Upper lobe of left lung (tissue), 6 donors: Measurements from ENCODE around the gene B3GLCT. TPM values are rescaled to one million over a fixed set of nuclear protein-coding genes. Genes with fewer than 3 reads are reported as not detected.
A peak's percentile ranks its signal among the peaks of the same experiment; 100 is the strongest.

Source experiments
- ATAC-seq, 2 donors: fragments of 200-7000 bp; cut with Tn5 transposase; one replicate each; pipeline ENCODE4 v1.9.1; 2022; ENCODE audit warnings: mild to moderate bottlenecking in 2 of 2, moderate library complexity in 2 of 2; ENCODE audit not compliant: low FRiP score in 2 of 2
- DNase-seq, 2 donors: peaks; one replicate each; pipeline ENCODE4 v3.0.0-alpha.2; 2019 to 2020
- H3K27ac ChIP-seq, 4 donors: fragments of 200-600 bp; sonication (generic); one replicate each; pipeline ENCODE4 v1.5.1; 2016 to 2019
- H3K27me3 ChIP-seq, 4 donors: fragments of 200-600 bp; sonication (generic); one replicate each; pipeline ENCODE4 v1.5.1; 2017 to 2019
- H3K36me3 ChIP-seq, 4 donors: fragments of 200-600 bp; sonication (generic); one replicate each; pipeline ENCODE4 v1.5.1; 2016 to 2019
- H3K4me1 ChIP-seq, 4 donors: fragments of 200-600 bp; sonication (generic); one replicate each; pipeline ENCODE4 v1.5.1; 2018 to 2019
- H3K4me3 ChIP-seq, 4 donors: fragments of 200-600 bp; sonication (generic); one replicate each; pipeline ENCODE4 v1.5.1; 2017 to 2019; ENCODE audit warnings: mild to moderate bottlenecking in 2 of 4, moderate library complexity in 1 of 4
- H3K9me3 ChIP-seq, 4 donors: fragments of 200-600 bp; sonication (generic); one replicate each; pipeline ENCODE4 v1.5.1; 2018 to 2019
- CTCF ChIP-seq, 6 experiments: fragments of 450-650 bp in 4 of 6; fragments of 200-600 bp in 2 of 6; sonication (generic) in 2 of 6; IDR thresholded peaks; one replicate each; pipeline ENCODE4 v1.5.1; 2016 to 2019; ENCODE audit warnings: antibody characterized with exemption in 6 of 6
- EP300 ChIP-seq, 4 donors: sonication (generic); formaldehyde crosslinking; IDR thresholded peaks; one replicate each; pipeline ENCODE4 v1.5.1; 2017; ENCODE audit warnings: antibody characterized with exemption in 4 of 4, control low read depth in 2 of 4
- POLR2A ChIP-seq, 4 donors: fragments of 450-650 bp; IDR thresholded peaks; one replicate each; pipeline ENCODE4 v1.5.1; 2016 to 2017; ENCODE audit warnings: antibody characterized with exemption in 4 of 4, mild to moderate bottlenecking in 2 of 4
- POLR2AphosphoS5 ChIP-seq, 2 donors: sonication (generic); formaldehyde crosslinking; IDR thresholded peaks; one replicate each; pipeline ENCODE4 v1.5.1; 2017; ENCODE audit warnings: antibody characterized with exemption in 2 of 2
- WGBS, 2 donors: methylation state at CpG; one replicate each; pipeline ENCODE4 v1.1.5; 2017 to 2018; 5-methylcytosine and 5-hydroxymethylcytosine counted together
- total RNA-seq, 6 donors: library from RNA; depleted of rRNA in 4 of 6; stranded (reverse); fragments of >200 nt in 4 of 6; gene quantifications; one replicate each; pipeline versions ENCODE4 v1.1.0 to v1.2.1, GENCODE V29; 2016 to 2021
- donor health status: DM: no; HTN: no; CAD: no; lungs with moderate emphysema.
- donor health status: DM: no; HTN: yes; CAD: no; lungs with severe emphysema.

B3GLCT gene
- total RNA-seq, 6 donors from 2014 or later, result 1.0 to 8.2 (median 5.2) TPM

- ATAC-seq, result no peak
- H3K4me3 ChIP-seq, result no peak overlapping the region
- WGBS, 2 donors, result 82 to 94% methylated on average over 2 of the region's 2 CpGs
- no peaks in the 10 kb centered on the region for H3K27me3 ChIP-seq
- H3K36me3 ChIP-seq, result no peaks in the 10 kb centered on the region
- no peaks in the 10 kb centered on the region for H3K9me3 ChIP-seq
- DNase-seq, result no peak
- no peak overlapping the region for H3K27ac ChIP-seq
- TF ChIP-seq CTCF (IDR thresholded peaks at IDR 0.05), result no peak
- TF ChIP-seq POLR2AphosphoS5 (IDR thresholded peaks at IDR 0.05), result no peak
- no peak for TF ChIP-seq POLR2A (IDR thresholded peaks at IDR 0.05)
- no peak for TF ChIP-seq EP300 (IDR thresholded peaks at IDR 0.05)
- no peaks in the 10 kb centered on the region for H3K4me1 ChIP-seq
These were observed 147.1 kb downstream of the B3GLCT start for GRCh38 chr13:31346891-31347290.

GRCh38 chr13:31349156-31349555, 149.4 kb downstream of the B3GLCT start:
- TF ChIP-seq POLR2AphosphoS5 (IDR thresholded peaks at IDR 0.05) (no peak), CTCF (IDR thresholded peaks at IDR 0.05) (no peak), POLR2A (IDR thresholded peaks at IDR 0.05) (no peak), EP300 (IDR thresholded peaks at IDR 0.05) (no peak)
- H3K4me3 ChIP-seq, result no peak overlapping the region
- no peaks in the 10 kb centered on the region for H3K36me3 ChIP-seq
- no peaks in the 10 kb centered on the region for H3K27me3 ChIP-seq
- 76 to 81% methylated on average over 4 of the region's 4 CpGs for WGBS, 2 donors
- no peaks in the 10 kb centered on the region for H3K4me1 ChIP-seq
- no peaks in the 10 kb centered on the region for H3K9me3 ChIP-seq
- no peak overlapping the region for H3K27ac ChIP-seq
- ATAC-seq (no peak), DNase-seq (no peak)

GRCh38 chr13:31350560-31350959, 150.8 kb downstream of the B3GLCT start:
- Histone ChIP-seq H3K27ac (no peak overlapping the region), H3K4me1 (no peaks in the 10 kb centered on the region), H3K36me3 (no peaks in the 10 kb centered on the region), H3K9me3 (peaks cover 0 to 12% (median 9%) of the 10 kb centered on the region in 4 donors), H3K4me3 (no peak overlapping the region), H3K27me3 (no peaks in the 10 kb centered on the region)
- 52 to 64% methylated on average over 5 of the region's 5 CpGs for WGBS, 2 donors
- ATAC-seq (no peak), DNase-seq (no peak)
- TF ChIP-seq POLR2AphosphoS5 (IDR thresholded peaks at IDR 0.05) (no peak), EP300 (IDR thresholded peaks at IDR 0.05) (no peak), POLR2A (IDR thresholded peaks at IDR 0.05) (no peak), CTCF (IDR thresholded peaks at IDR 0.05) (no peak)

DNA sequence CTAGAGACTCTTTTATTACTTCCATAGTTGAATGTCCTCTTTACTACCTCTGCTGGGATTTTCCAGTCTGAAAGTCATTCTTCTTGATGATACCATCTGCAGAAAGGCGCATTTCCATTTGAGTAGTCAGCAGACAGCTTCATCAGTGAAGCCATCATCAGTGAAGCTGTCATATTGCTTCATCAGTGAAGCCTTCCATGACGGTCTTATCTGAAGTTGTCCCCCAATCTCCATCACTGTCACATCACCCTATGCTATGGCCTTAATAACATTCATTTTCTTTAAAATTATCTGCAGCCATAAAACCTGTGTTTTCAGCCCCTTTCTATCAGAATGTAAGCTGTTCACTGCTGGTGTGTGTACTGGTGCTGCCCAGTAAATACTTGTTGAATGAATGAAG, 151.6 kb downstream of the B3GLCT start:
- DNase-seq, result no peak
- Histone ChIP-seq H3K36me3 (no peaks in the 10 kb centered on the region), H3K4me3 (no peak overlapping the region), H3K27me3 (no peaks in the 10 kb centered on the region), H3K27ac (no peak overlapping the region), H3K9me3 (peaks cover 0 to 13% (median 11%) of the 10 kb centered on the region in 4 donors), H3K4me1 (no peaks in the 10 kb centered on the region)
- TF ChIP-seq POLR2AphosphoS5 (IDR thresholded peaks at IDR 0.05) (no peak), CTCF (IDR thresholded peaks at IDR 0.05) (no peak), EP300 (IDR thresholded peaks at IDR 0.05) (no peak), POLR2A (IDR thresholded peaks at IDR 0.05) (no peak)
- ATAC-seq, result no peak
- WGBS, 2 donors, result 74 to 80% methylated on average over 2 of the region's 2 CpGs

- no peaks in the 10 kb centered on the region for H3K27me3 ChIP-seq
- peak in 1 of 2 donors; percentile 18 for ATAC-seq
- H3K4me1 ChIP-seq, result no peaks in the 10 kb centered on the region
- peak in 1 of 2 donors; percentile 70 for DNase-seq
- H3K9me3 ChIP-seq, result peaks cover 0 to 13% (median 11%) of the 10 kb centered on the region in 4 donors
- no peak overlapping the region for H3K4me3 ChIP-seq
- no peak for TF ChIP-seq CTCF (IDR thresholded peaks at IDR 0.05)
- no peak for TF ChIP-seq POLR2AphosphoS5 (IDR thresholded peaks at IDR 0.05)
- no peak for TF ChIP-seq POLR2A (IDR thresholded peaks at IDR 0.05)
- no peak for TF ChIP-seq EP300 (IDR thresholded peaks at IDR 0.05)
- no peaks in the 10 kb centered on the region for H3K36me3 ChIP-seq
- H3K27ac ChIP-seq, result no peak overlapping the region
- 51 to 61% methylated on average over 5 to 22 of the region's 24 CpGs for WGBS, 2 donors
These were observed 152.7 kb downstream of the B3GLCT start for GRCh38 chr13:31352467-31352866.
